ENCODE data around the gene TRIO.

GRCh38 chr5:14355391-14355790 is 212.2 kb downstream of the TRIO start:
- no peak for TF ChIP-seq POLR2A (IDR thresholded peaks at IDR 0.05)
- TF ChIP-seq, protein P1, sequence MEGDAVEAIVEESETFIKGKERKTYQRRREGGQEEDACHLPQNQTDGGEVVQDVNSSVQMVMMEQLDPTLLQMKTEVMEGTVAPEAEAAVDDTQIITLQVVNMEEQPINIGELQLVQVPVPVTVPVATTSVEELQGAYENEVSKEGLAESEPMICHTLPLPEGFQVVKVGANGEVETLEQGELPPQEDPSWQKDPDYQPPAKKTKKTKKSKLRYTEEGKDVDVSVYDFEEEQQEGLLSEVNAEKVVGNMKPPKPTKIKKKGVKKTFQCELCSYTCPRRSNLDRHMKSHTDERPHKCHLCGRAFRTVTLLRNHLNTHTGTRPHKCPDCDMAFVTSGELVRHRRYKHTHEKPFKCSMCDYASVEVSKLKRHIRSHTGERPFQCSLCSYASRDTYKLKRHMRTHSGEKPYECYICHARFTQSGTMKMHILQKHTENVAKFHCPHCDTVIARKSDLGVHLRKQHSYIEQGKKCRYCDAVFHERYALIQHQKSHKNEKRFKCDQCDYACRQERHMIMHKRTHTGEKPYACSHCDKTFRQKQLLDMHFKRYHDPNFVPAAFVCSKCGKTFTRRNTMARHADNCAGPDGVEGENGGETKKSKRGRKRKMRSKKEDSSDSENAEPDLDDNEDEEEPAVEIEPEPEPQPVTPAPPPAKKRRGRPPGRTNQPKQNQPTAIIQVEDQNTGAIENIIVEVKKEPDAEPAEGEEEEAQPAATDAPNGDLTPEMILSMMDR (IDR thresholded peaks at IDR 0.05) = no peak
